GM21786 (cell line): Measurements from ENCODE around the gene ETFDH.
"Not testable (repeated sequence)": the region's sequence is repeated elsewhere in the genome, so short reads cannot be mapped to it uniquely, and the experiment has no call there.

Experiments
- ATAC-seq: cut with Tn5 transposase; IDR thresholded peaks from one replicate; pipeline ENCODE4 v1.9.1; 2021; ENCODE audit not compliant: unreplicated experiment

ETFDH gene

GRCh38 chr4:158678767-158679166, 6.7 kb downstream of the ETFDH start:
- ATAC-seq = no peak

GRCh38 chr4:158681629-158682028, 9.5 kb downstream of the ETFDH start:
- no peak for ATAC-seq

GRCh38 chr4:158682066-158682465, 10.0 kb downstream of the ETFDH start:
- ATAC-seq = no peak

GRCh38 chr4:158688813-158689212, 16.7 kb downstream of the ETFDH start:
- ATAC-seq = no peak

GRCh38 chr4:158704274-158704673, 32.2 kb downstream of the ETFDH start:
- ATAC-seq = no peak

GRCh38 chr4:158710814-158711213, 38.7 kb downstream of the ETFDH start:
- ATAC-seq = no peak

- not testable (repeated sequence) for ATAC-seq
Observed at GRCh38 chr4:158712622-158713021, 40.5 kb downstream of the ETFDH start.

GRCh38 chr4:158714937-158715336, 42.8 kb downstream of the ETFDH start:
- no peak for ATAC-seq

- ATAC-seq = no peak
Observed at GRCh38 chr4:158715802-158716201, 43.7 kb downstream of the ETFDH start.

GRCh38 chr4:158721680-158722079, 49.6 kb downstream of the ETFDH start:
- ATAC-seq = no peak

GRCh38 chr4:158722291-158722916, 50.3 kb downstream of the ETFDH start:
- ATAC-seq = peak; percentile 16

- peak; percentile 99 for ATAC-seq
Observed at GRCh38 chr4:158722917-158723793, 51.1 kb downstream of the ETFDH start, which contains the start of gene PPID. PPID (minus strand) TSS chr4:158723396; CDS start chr4:158723288, 108 bp downstream.

- no peak for ATAC-seq
Observed at GRCh38 chr4:158724637-158725036, 52.5 kb downstream of the ETFDH start.

- no peak for ATAC-seq
Observed at GRCh38 chr4:158726633-158727032, 54.5 kb downstream of the ETFDH start.

- ATAC-seq = no peak
Observed at GRCh38 chr4:158728236-158728635, 56.1 kb downstream of the ETFDH start.

- peak; percentile 96 for ATAC-seq
Observed at GRCh38 chr4:158729716-158730559, 57.8 kb downstream of the ETFDH start.

- ATAC-seq = no peak
Observed at GRCh38 chr4:158738866-158739265, 66.8 kb downstream of the ETFDH start.

- no peak for ATAC-seq
Observed at GRCh38 chr4:158739600-158739999, 67.5 kb downstream of the ETFDH start.

- ATAC-seq = no peak
Observed at GRCh38 chr4:158741326-158742021, 69.4 kb downstream of the ETFDH start.

- ATAC-seq = not testable (repeated sequence)
Observed at GRCh38 chr4:158746537-158746936, 74.4 kb downstream of the ETFDH start.

GRCh38 chr4:158750379-158750778, 78.3 kb downstream of the ETFDH start:
- ATAC-seq = no peak
